H54 (cell line): Measurements from ENCODE around the gene LIMCH1.

Experiments
- DNase-seq: peaks from one replicate; pipeline ENCODE4 v3.0.0; 2011; ENCODE audit warnings: low spot score, mixed read lengths; ENCODE audit not compliant: insufficient read length
- FAIRE-seq: peaks from 3 replicates; lab custom pipeline; 2011; peaks lifted over from hg19 to GRCh38; lab: Jason Lieb, UNC
- POLR2A ChIP-seq: IDR thresholded peaks from 2 replicates; pipeline ENCODE4 v1.6.1; 2011; ENCODE audit warnings: low read depth, mild to moderate bottlenecking, low read length

Gene LIMCH1

DNA sequence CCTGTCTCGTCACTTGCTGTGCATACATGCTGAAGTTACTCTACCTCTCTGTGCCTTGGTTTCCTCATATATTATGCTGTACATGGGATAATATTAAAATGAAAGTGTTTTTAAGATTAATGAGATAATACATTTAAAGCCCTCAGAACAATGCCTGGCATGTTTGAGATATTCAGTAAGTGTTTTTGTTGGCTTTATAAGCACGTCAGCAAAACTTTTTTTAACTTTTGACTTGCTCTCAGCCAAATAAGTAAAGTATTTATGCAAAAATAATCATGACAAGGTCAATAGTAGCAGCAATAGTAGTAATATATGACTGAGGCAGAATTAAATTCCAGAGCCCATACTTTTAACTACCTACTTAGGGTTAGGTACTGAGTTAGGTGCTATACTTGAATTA is 29.2 kb downstream of the LIMCH1 start:
- DNase-seq (no peak), FAIRE-seq (no peak)
- no peak for TF ChIP-seq POLR2A

DNA sequence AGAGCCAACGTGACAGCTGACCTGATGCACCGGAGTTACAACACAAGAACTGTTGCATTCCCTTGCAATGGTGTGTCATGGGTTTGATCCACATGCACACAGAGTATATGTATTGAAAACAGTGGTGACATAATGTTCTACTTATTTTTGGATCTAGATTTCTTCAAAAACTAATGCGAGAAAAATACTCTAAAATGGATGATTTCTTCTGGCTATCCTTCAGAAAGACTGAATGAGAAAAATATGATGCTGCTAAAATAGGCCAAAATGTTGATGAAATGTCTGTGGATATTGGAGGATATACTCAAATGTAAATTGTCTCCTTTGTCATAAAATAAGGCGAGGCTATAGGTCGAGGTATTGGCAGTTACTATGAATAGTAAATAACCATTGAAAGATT is 30.4 kb downstream of the LIMCH1 start:
- DNase-seq, result no peak
- FAIRE-seq, result no peak
- TF ChIP-seq POLR2A, result no peak

DNA sequence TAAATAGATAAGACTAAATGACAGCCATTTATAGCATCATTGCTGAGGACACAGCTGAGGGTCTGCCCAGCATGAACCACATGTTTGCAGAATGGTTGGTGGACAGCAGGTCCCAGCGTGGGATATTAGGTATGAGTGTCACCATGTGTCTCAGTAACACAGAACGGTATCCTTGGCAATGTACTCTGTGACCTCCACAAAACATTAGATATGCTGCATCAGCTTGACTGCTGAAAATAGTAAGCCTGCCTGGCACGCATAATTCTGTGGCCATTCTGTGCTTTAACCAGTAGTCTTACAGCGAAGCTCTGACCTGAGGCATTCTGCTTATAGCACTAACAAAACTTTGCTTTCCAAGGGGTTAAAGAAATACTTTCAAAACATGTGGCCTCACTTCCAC is 32.0 kb downstream of the LIMCH1 start:
- TF ChIP-seq POLR2A, result no peak
- FAIRE-seq (no peak), DNase-seq (no peak)

DNA sequence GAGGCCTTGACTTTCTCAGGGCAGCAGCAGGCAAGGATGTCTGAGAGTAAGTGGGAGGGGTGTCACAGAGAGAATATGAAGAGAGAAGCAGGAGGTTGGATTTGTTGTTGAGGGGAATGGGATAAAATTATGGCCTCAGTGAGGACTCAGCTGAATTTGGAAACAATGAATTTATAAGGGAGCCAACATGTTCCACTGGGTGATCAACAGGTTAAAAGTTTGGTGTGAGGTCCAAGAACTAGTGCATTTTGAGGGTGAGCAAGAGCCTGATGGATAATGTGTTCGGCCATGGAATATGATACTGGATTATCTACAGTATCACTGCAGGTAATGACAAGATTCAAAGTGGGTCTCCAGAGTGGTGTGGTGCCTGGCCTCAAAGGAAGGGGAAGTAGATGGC is 33.5 kb downstream of the LIMCH1 start:
- TF ChIP-seq POLR2A, result no peak
- FAIRE-seq, result no peak

DNA sequence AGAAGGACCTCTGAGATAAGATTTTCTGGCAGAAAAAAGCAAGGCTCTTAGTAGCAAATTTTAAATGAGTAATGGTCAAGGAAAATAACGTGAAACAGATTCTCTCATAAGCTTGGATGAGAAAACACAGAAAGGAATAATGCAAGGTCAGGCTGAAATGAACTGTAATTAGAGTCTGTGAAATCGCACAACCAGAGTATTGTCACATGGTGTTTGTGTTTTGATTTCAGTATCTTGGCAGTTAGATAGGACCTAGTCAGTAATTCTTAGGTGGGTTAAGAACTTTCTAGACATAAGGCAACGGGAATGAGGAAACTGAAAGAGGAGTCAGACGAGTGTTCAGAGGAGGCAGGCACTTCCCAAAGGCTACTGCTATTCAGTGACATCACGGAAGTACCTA is 34.6 kb downstream of the LIMCH1 start:
- DNase-seq, result no peak
- no peak for FAIRE-seq
- no peak for TF ChIP-seq POLR2A

More for the DNA sequence above, 33.5 kb downstream of the LIMCH1 start:
- DNase-seq, result no peak

DNA sequence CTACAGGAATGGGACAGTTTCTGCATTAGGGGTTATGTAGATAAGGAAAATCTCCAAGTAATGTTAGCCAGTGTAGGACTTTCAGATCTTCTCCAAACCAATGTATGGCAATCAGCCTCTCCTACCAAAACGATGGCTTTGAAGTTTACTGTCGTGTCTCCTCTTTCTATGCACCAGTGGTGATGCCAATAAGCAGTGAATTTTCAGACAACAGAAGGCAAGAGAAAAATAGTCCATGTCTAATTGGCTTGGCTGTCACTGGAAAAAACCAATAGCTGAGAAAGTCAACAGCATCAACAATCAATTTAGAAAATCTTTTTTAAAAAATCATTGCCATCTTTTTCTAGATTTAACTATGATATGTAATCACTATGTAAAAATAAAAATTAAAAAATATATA is 35.0 kb downstream of the LIMCH1 start:
- DNase-seq (no peak), FAIRE-seq (no peak)
- no peak for TF ChIP-seq POLR2A

DNA sequence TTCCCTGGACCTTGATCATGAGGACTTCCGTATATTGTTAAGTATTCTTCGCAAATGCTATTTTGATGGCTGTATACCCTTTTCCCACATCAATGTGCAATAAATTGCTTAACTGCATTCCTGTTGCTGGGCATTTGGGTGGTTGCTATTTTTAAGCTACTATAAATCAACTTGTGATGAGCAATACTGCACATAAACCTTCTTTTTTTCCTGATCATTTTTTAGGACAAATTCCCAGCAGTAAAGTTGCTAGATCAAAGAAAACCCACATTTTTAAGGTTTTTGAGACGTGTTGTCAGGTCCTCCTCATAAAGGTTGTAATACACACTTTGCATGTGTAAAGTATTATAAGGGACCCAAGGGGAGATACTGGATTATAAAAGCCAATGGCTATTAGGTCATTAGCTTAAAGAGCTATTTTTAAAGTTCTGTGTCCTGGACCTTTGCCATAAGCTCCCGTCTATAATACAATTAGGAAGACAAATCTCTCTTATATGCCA is 35.6 kb downstream of the LIMCH1 start:
- DNase-seq (no peak), FAIRE-seq (no peak)
- TF ChIP-seq POLR2A, result no peak

DNA sequence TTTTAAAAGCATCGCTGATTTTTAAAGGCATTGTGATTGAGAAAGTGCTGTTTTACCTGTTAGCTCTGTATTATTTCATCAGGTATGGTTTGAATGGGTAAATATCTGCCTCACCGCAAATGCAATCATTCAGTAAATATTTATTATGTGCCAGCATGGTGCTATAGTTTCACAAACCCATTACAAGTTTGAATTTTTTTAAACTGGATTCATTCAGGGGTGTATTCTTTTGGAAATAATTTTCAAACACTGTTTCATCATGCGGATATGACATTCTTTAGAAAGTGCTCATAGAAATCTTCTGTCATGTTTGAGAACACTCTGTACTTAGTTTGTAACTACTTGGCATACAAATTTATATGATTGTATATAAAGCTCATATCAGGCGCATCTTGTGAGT is 37.2 kb downstream of the LIMCH1 start:
- no peak for TF ChIP-seq POLR2A
- no peak for DNase-seq
- no peak for FAIRE-seq

DNA sequence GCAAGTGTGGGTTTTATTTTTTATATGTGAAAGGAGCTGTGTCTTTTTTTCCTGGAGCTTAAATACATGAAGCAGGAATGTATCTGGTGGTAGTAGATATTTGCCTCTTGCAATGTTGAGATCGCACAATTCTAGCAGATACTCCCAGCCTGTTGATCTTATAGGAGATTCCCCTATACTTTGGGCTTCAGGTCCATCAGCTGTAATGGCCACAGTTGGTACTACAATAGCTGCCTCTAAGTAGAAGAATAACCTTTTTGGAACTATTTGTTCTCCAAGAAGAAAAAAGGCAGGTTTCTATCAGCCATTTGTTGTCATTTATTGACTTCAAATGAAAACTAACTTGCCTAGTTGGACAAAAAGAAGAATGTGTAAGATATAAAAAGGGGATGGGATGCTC is 37.7 kb downstream of the LIMCH1 start:
- DNase-seq (no peak), FAIRE-seq (no peak)
- no peak for TF ChIP-seq POLR2A

DNA sequence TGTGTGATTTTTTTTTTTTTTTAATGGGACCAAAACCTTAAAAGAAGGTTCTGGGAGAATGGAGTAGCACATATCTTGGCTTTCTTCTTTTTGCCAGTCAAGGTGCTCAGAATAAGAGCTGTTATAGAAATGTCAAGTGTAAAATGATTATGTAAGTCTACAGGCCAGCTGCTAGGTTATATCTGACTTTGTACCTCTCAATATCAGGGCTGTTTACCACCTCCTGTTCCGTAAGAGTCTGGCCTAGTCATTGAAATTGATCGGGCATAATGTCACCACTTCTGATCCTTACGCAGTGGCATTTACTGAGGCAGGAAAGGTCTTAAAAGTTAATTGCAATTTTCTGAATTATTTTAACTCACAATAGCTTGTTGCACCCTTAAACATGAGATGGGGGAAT is 41.1 kb downstream of the LIMCH1 start:
- FAIRE-seq (no peak), DNase-seq (no peak)
- TF ChIP-seq POLR2A, result no peak

DNA sequence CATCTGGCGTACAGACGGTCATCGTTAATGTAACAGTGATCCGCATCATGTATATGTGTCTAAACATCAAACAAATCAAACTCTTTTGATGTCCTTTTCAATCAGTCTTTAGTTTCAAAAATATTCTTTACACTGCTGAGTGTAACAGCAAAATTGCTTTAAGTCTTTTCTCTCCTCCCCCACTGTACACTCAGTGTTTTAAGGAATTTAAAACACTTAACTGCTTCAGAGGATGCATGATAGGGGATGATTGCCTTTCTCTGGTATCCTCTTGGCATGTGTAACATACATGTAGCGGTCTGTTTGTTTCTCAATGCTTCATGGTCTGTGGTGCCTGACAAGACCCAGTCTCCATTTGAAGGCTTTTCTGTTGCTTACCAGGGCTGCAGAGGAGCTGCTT is 41.6 kb downstream of the LIMCH1 start:
- no peak for FAIRE-seq
- no peak for TF ChIP-seq POLR2A
- DNase-seq, result no peak

DNA sequence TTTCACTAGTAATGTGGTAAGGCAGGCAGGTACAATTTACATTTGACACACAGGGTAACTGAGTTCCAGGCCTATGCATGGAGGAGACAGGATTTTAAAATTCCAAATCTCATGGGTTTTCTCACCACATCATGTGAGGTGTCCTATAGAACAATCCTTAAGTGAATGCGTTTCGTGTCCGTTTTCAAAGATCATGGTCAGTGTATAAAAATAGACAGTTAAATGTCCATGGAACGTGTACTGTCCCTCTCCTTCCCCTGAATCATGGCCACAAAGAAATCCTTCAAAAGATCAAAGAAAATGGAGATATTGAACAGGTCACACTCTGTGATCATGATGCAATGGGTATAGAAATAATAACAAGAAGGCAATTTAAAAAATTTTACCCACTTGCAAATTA is 42.0 kb downstream of the LIMCH1 start:
- no peak for DNase-seq
- no peak for FAIRE-seq
- TF ChIP-seq POLR2A, result no peak

DNA sequence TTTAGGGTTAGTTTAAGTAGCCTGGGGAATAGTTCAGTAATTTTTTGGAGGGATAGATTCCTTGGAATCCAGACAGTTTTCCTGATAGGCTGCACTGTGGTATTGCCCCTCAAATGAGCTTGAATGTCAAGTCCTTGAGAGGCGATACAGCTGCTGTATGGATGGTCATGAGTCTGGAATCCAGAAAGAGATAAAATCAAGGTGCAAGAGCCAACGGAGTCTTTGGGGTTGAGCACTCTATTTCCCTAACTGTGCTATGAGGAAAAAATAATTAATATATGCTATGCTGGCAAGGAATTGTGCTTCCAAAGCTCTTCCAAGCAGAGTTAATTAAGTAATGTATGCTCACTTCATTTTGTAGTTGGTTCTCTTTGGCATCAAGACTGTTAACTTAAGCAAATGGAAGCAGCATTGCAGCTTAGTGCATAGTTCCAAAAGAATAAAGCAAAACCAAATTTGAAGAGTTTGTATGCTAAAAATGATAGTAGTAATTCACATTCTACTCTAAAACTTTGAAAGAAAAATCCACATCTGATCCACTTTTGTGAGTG is 48.8 kb downstream of the LIMCH1 start:
- FAIRE-seq (no peak), DNase-seq (no peak)
- no peak for TF ChIP-seq POLR2A

DNA sequence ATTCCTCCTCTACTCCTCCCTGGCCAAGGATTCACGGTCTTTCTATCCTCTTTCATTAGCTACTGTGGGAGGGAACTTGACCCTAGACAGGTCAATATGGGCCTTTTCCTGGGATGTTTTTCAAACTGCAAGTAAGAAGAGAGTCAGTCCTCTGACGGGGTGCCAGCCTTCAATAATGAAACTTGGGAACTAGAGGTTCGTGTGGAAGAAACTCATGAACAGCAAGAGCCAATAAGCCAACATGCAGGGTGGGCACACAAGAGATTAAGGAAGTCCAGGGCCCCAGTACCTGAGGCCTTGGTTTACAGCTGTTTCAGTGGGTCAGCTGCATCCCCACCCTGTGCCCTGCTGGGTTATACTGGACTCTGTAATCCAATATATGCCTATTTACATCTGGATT is 49.3 kb downstream of the LIMCH1 start:
- TF ChIP-seq POLR2A, result no peak
- DNase-seq, result no peak
- FAIRE-seq, result no peak

DNA sequence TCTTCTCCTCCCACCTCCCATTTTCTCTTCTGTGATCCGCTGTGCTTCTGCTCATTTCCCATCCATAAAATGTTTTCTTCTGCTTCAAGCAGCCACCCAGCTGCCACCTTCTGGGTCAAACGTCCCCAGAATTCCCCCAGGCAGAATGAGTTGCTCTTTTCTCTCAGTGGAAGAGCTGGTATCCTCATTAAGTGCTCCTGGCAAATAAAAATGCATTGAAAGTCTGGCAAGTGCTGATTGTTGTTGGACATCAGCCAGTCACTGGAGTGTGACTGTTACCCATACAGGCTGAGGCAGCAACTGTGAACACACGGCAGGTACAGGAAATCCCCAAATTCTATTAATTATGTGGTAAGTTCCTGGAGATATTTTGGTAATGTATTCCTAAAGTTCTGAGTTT is 52.6 kb downstream of the LIMCH1 start:
- no peak for TF ChIP-seq POLR2A
- no peak for FAIRE-seq
- no peak for DNase-seq
